GM12878 (cell line): ENCODE measurements around the gene DNMT3L. TPM values are rescaled to one million over a fixed set of nuclear protein-coding genes. Genes with fewer than 3 reads are reported as not detected.
A peak's percentile ranks its signal among the peaks of the same experiment; 100 is the strongest.

Source experiments
- ATAC-seq: fragments of 200-7000 bp; cut with Tn5 transposase; 3 replicates; pipeline ENCODE4 v1.9.1; 2020; ENCODE audit warnings: mild to moderate bottlenecking, moderate library complexity
- BruUV-seq: library from RNA; stranded (reverse); fragments of 400-500 nt; replicated peaks from 2 replicates; lab custom pipeline; 2021; lab: Mats Ljungman, UMichigan
- CTCF ChIA-PET: fragments of 300-600 bp; sonication (Branson Sonifier 250); formaldehyde crosslinking; extraction: SDS; loops from one replicate; lab custom pipeline; 2021; ENCODE audit warnings: inconsistent platforms; lab: Yijun Ruan, JAX
- POLR2A ChIA-PET: fragments of 350-600 bp; formaldehyde crosslinking; extraction: SDS; loops from one replicate; lab custom pipeline; 2021; ENCODE audit warnings: inconsistent platforms; lab: Charles Lee
- RAD21 ChIA-PET: fragments of 300-600 bp; sonication (Branson Sonifier 250); formaldehyde crosslinking; loops from one replicate; lab custom pipeline; 2023; ENCODE audit warnings: antibody characterized with exemption; ENCODE audit not compliant: unreplicated experiment; lab: Charles Lee
- SMC1A ChIA-PET: fragments of 300-600 bp; sonication (Branson Sonifier 250); formaldehyde crosslinking; loops from one replicate; lab custom pipeline; 2023; ENCODE audit not compliant: unreplicated experiment, uncharacterized antibody; lab: Charles Lee
- DNase-seq: peaks from one replicate; pipeline ENCODE4 v3.0.0-alpha.2; 2011; ENCODE audit warnings: low read depth, low spot score
- FAIRE-seq: peaks from 3 replicates; lab custom pipeline; 2011; peaks lifted over from hg19 to GRCh38; lab: Jason Lieb, UNC
- H2AFZ ChIP-seq: 2 replicates; pipeline ENCODE4 v1.6.0; 2011; ENCODE audit warnings: low read depth, low read length, control low read depth; ENCODE audit not compliant: control insufficient read depth
- H3K27ac ChIP-seq: 2 replicates; pipeline ENCODE4 v1.5.1; 2011; ENCODE audit warnings: control low read depth; ENCODE audit not compliant: control insufficient read depth, insufficient read depth
- H3K27me3 ChIP-seq, 2 experiments: replicated peaks in 1 of 2; 2 replicates each; pipeline versions ENCODE4 v1.6.0 to v1.6.1; 2011; ENCODE audit warnings: low read length in 1 of 2; ENCODE audit not compliant: control insufficient read depth in 2 of 2, insufficient read depth in 2 of 2
- H3K36me3 ChIP-seq, 2 experiments: 2 replicates each; pipeline ENCODE4 v1.5.1; 2011; ENCODE audit warnings: low read length in 1 of 2; ENCODE audit not compliant: control insufficient read depth in 2 of 2, insufficient read depth in 2 of 2
- H3K4me1 ChIP-seq: 2 replicates; pipeline ENCODE4 v1.6.1; 2011; ENCODE audit warnings: mild to moderate bottlenecking, low read length, moderate library complexity, mixed read lengths; ENCODE audit not compliant: control insufficient read depth, insufficient read depth
- H3K4me2 ChIP-seq: 2 replicates; pipeline ENCODE4 v1.6.0; 2011; ENCODE audit warnings: control low read depth; ENCODE audit not compliant: control insufficient read depth, insufficient read depth
- H3K4me3 ChIP-seq: fragments of 200-600 bp; sonication (generic); 2 replicates; pipeline ENCODE4 v1.5.1; 2016
- H3K79me2 ChIP-seq: 2 replicates; pipeline ENCODE4 v1.6.0; 2011; ENCODE audit warnings: low read length; ENCODE audit not compliant: control insufficient read depth, insufficient read depth
- H3K9ac ChIP-seq: 2 replicates; pipeline ENCODE4 v1.8.0; 2011; ENCODE audit warnings: low read length, control low read depth, mixed read lengths; ENCODE audit not compliant: control insufficient read depth, insufficient read depth
- H3K9me3 ChIP-seq: replicated peaks from 3 replicates; pipeline ENCODE4 v1.5.1; 2011; ENCODE audit warnings: mild to moderate bottlenecking, low read length; ENCODE audit not compliant: control insufficient read depth, insufficient read depth
- H4K20me1 ChIP-seq: 2 replicates; pipeline ENCODE4 v1.6.0; 2011; ENCODE audit not compliant: control insufficient read depth, insufficient read depth
- DPF2 ChIP-seq: fragments of 450-650 bp; IDR thresholded peaks from 2 replicates; pipeline ENCODE4 v1.6.1; 2017; ENCODE audit warnings: mild to moderate bottlenecking
- EED ChIP-seq: sonication (generic); IDR thresholded peaks from 2 replicates; pipeline ENCODE4 v1.6.1; 2016; ENCODE audit warnings: antibody characterized with exemption, low read depth
- HDAC6 ChIP-seq: fragments of 200-600 bp; sonication (generic); IDR thresholded peaks from one replicate; pipeline ENCODE4 v1.8.0; 2017; ENCODE audit warnings: antibody characterized with exemption; ENCODE audit not compliant: unreplicated experiment
- IKZF1 ChIP-seq: fragments of 450-650 bp; conservative IDR thresholded peaks from 2 replicates; pipeline ENCODE4 v1.6.1; 2017; ENCODE audit warnings: antibody characterized with exemption, mild to moderate bottlenecking
- IKZF2 ChIP-seq, 2 experiments: fragments of 450-650 bp; IDR thresholded peaks; 2 replicates each; pipeline ENCODE4 v1.6.1; 2017; ENCODE audit warnings: mild to moderate bottlenecking in 2 of 2, moderate library complexity in 2 of 2
- MTA2 ChIP-seq: fragments of 450-650 bp; IDR thresholded peaks from 2 replicates; pipeline ENCODE4 v1.6.1; 2016; ENCODE audit warnings: low read depth, mild to moderate bottlenecking, moderate library complexity
- NR2C1 ChIP-seq: fragments of 450-650 bp; IDR thresholded peaks from 2 replicates; pipeline ENCODE4 v1.6.1; 2017; ENCODE audit warnings: antibody characterized with exemption, mild to moderate bottlenecking, moderate library complexity
- NR2F1 ChIP-seq: fragments of 450-650 bp; conservative IDR thresholded peaks from 2 replicates; pipeline ENCODE4 v1.6.1; 2017; ENCODE audit warnings: mild to moderate bottlenecking
- TCF3 ChIP-seq: IDR thresholded peaks from 2 replicates; pipeline ENCODE4 v1.6.1; 2012; ENCODE audit warnings: low read depth, mild to moderate bottlenecking, low read length, borderline replicate concordance; ENCODE audit not compliant: insufficient read depth
- WGBS: methylation state at CpG from one replicate; pipeline ENCODE4 v1.1.6; 2016; ENCODE audit warnings: low lambda C conversion rate; ENCODE audit not compliant: insufficient replicate concordance, insufficient coverage; ENCODE audit errors: missing lambda C conversion rate; 5-methylcytosine and 5-hydroxymethylcytosine counted together
- in situ Hi-C: fragments of 300-500 bp; cut with MboI; formaldehyde crosslinking; loops from 9 replicates; pipeline ENCODE4 v1.14.3; 2018; ENCODE audit warnings: mixed read lengths
- intact Hi-C: fragments of 100-400 bp; cut with micrococcal nuclease; formaldehyde crosslinking; loops from one replicate; pipeline ENCODE4 v1.14.2; 2022; ENCODE audit not compliant: unreplicated experiment
- polyA plus RNA-seq, 11 experiments: library from polyadenylated mRNA; depleted of rRNA in 4 of 11; unstranded in 6 of 11; stranded (reverse) in 5 of 11; fragments of >200 nt; fragmentation: Nextera tagmentation in 4 of 11; fragmentation: Illumina TruSeq in 1 of 11; extraction: Ambion mirVana in 4 of 11; extraction: Trizol in 1 of 11; gene quantifications; 1 replicate in 1 of 11; 2 replicates in 10 of 11; pipeline versions ENCODE4 v1.2.1 to v1.2.3, GENCODE V29; 2011 to 2016; ENCODE audit warnings: inconsistent platforms in 2 of 11, missing spikeins in 2 of 11, low read depth in 1 of 11
- total RNA-seq, 4 experiments: library from RNA; depleted of rRNA in 3 of 4; stranded (reverse); fragments of >200 nt in 3 of 4; fragmentation: Illumina TruSeq in 1 of 4; extraction: Trizol in 1 of 4; gene quantifications; 2 replicates each; pipeline versions ENCODE4 v1.2.1 to v1.2.3, GENCODE V29; 2013 to 2021
- TF ChIP-seq, protein P1 (sequence below): fragments of 450-650 bp; IDR thresholded peaks from 2 replicates; pipeline ENCODE4 v1.6.1; 2014; ENCODE audit warnings: mild to moderate bottlenecking
- TF ChIP-seq, protein P2 (sequence below): fragments of 450-650 bp; IDR thresholded peaks from 2 replicates; pipeline ENCODE4 v1.6.1; 2017; ENCODE audit warnings: mild to moderate bottlenecking, moderate library complexity
- TF ChIP-seq, protein P3 (sequence below): fragments of 450-650 bp; IDR thresholded peaks from 2 replicates; pipeline ENCODE4 v1.6.1; 2017; ENCODE audit warnings: low read depth, mild to moderate bottlenecking, moderate library complexity

DNMT3L gene
- total and polyA plus RNA-seq, 10 of the 15 experiments (the other 5 are each of a cell fraction or from before 2014, with no cell fraction given): not detected

DNA sequence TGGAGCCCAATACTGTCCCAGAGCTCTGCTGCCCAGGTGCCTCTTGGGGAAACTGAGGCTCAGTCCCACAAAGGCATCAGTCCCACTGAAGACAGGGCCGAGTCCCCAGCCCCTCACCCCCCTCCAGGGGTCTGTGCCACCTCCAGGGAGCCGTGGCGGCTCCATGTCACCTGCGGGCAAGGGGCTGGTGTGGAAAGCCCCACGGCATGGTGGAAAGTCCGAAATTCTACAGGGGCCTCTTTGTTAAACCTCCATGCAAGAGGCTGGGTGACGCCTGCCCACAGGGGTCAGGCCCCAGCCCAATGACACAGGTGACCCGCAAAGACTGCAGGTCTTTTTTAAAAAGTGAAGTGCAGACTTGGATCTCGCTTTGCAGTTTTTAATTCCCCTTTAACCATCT is 20.7 kb upstream of the DNMT3L start:
- RAD21 ChIA-PET: no interaction called here
- SMC1A ChIA-PET: no interaction called here
- no TSS peak for BruUV-seq
- DNase-seq: no peak
- Histone ChIP-seq H3K79me2 (no peaks in the 10 kb centered on the region), H3K4me1 (peaks cover 6% of the 10 kb centered on the region; the same call in 1 of the 2 replicates), H3K27me3 (no peaks in the 10 kb centered on the region), H2AFZ (no peak overlapping the region), H3K36me3 (no peaks in the 10 kb centered on the region), H3K4me3 (no peak overlapping the region), H3K27ac (no peak overlapping the region), H4K20me1 (no peaks in the 10 kb centered on the region), H3K9ac (no peak overlapping the region), H3K9me3 (no peaks in the 10 kb centered on the region), H3K4me2 (no peak overlapping the region)
- no peak for FAIRE-seq
- in situ Hi-C loops (no loop called here), intact Hi-C loops (no loop called here)
- peak; percentile 83 for ATAC-seq
- CTCF ChIA-PET: interaction anchor here (0.7 kb wide), 1 partner anchor 17 kb away, joined by 3 read pairs; no protein-coding TSS in a partner anchor
- POLR2A ChIA-PET: no interaction called here
- WGBS: 23% methylated on average over 9 of the region's 9 CpGs
- TF ChIP-seq, protein P1, sequence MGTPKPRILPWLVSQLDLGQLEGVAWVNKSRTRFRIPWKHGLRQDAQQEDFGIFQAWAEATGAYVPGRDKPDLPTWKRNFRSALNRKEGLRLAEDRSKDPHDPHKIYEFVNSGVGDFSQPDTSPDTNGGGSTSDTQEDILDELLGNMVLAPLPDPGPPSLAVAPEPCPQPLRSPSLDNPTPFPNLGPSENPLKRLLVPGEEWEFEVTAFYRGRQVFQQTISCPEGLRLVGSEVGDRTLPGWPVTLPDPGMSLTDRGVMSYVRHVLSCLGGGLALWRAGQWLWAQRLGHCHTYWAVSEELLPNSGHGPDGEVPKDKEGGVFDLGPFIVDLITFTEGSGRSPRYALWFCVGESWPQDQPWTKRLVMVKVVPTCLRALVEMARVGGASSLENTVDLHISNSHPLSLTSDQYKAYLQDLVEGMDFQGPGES: no peak
- TF ChIP-seq IKZF2 (IDR thresholded peaks at IDR 0.05) (peak in 1 of 2 experiments; percentile 10; a peak in 1 of 4 replicates), TCF3 (no peak), DPF2 (0 out of 2 replicates have a peak, but pooled peaks have one; percentile 33), EED (peak; percentile 14; the same call in 1 of the 2 replicates), HDAC6 (no peak), NR2F1 (peak; percentile 94), IKZF1 (peak; percentile 51), NR2C1 (peak; percentile 27; the same call in 1 of the 2 replicates), MTA2 (peak; percentile 13; the same call in 1 of the 2 replicates)
- TF ChIP-seq, protein P2, sequence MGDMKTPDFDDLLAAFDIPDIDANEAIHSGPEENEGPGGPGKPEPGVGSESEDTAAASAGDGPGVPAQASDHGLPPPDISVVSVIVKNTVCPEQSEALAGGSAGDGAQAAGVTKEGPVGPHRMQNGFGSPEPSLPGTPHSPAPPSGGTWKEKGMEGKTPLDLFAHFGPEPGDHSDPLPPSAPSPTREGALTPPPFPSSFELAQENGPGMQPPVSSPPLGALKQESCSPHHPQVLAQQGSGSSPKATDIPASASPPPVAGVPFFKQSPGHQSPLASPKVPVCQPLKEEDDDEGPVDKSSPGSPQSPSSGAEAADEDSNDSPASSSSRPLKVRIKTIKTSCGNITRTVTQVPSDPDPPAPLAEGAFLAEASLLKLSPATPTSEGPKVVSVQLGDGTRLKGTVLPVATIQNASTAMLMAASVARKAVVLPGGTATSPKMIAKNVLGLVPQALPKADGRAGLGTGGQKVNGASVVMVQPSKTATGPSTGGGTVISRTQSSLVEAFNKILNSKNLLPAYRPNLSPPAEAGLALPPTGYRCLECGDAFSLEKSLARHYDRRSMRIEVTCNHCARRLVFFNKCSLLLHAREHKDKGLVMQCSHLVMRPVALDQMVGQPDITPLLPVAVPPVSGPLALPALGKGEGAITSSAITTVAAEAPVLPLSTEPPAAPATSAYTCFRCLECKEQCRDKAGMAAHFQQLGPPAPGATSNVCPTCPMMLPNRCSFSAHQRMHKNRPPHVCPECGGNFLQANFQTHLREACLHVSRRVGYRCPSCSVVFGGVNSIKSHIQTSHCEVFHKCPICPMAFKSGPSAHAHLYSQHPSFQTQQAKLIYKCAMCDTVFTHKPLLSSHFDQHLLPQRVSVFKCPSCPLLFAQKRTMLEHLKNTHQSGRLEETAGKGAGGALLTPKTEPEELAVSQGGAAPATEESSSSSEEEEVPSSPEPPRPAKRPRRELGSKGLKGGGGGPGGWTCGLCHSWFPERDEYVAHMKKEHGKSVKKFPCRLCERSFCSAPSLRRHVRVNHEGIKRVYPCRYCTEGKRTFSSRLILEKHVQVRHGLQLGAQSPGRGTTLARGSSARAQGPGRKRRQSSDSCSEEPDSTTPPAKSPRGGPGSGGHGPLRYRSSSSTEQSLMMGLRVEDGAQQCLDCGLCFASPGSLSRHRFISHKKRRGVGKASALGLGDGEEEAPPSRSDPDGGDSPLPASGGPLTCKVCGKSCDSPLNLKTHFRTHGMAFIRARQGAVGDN: 0 out of 2 replicates have a peak, but pooled peaks have one; percentile 65
- TF ChIP-seq, protein P3, sequence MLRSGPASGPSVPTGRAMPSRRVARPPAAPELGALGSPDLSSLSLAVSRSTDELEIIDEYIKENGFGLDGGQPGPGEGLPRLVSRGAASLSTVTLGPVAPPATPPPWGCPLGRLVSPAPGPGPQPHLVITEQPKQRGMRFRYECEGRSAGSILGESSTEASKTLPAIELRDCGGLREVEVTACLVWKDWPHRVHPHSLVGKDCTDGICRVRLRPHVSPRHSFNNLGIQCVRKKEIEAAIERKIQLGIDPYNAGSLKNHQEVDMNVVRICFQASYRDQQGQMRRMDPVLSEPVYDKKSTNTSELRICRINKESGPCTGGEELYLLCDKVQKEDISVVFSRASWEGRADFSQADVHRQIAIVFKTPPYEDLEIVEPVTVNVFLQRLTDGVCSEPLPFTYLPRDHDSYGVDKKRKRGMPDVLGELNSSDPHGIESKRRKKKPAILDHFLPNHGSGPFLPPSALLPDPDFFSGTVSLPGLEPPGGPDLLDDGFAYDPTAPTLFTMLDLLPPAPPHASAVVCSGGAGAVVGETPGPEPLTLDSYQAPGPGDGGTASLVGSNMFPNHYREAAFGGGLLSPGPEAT: peak; percentile 69; the same call in 1 of the 2 replicates
